Activated T-cell treated with anti-CD3 and anti-CD28 coated beads for 48 hours (primary cell): ENCODE results near the gene OR4K5.
"Not testable (repeated sequence)": the region's sequence is repeated elsewhere in the genome, so short reads cannot be mapped to it uniquely, and the experiment has no call there.

Experiments
- DNase-seq: peaks from one replicate; pipeline ENCODE4 v3.0.0-alpha.2; 2020; ENCODE audit warnings: low read depth

OR4K5 gene

GRCh38 chr14:19920021-19920657 lies at the start of gene OR4K5:
Gene OR4K5, plus strand, starts transcription at chr14:19920607. Its CDS starts 0 bp downstream, at chr14:19920607.
- no peak for DNase-seq

- DNase-seq = no peak
These were observed 47.2 kb upstream of the OR4K5 start for GRCh38 chr14:19873178-19873577.

DNA sequence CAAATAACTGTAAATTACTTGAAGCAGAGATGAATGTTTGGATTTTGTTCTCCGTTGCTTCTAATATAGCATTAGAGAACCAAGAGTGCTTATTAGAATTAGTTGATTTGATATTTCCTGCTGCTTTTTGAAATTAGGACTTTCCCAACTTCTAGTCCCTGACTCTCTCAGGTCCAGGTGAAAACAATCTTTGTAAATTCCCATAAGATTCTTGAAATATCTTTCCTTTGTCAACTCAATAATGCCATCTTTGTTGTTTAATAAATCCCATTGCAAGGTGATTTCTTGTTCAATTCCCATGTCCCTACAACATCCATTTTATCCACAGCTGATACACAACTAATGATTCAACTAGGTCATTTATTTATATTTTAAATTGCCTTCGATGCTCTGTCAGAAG lies 45.6 kb upstream of the OR4K5 start, which contains the start of gene OR4K2:
Gene OR4K2 (plus strand): TSS at position 301 of the 400 bp plus-strand sequence. CDS start 1,126 bp downstream, outside the sequence.
- DNase-seq = no peak

DNA sequence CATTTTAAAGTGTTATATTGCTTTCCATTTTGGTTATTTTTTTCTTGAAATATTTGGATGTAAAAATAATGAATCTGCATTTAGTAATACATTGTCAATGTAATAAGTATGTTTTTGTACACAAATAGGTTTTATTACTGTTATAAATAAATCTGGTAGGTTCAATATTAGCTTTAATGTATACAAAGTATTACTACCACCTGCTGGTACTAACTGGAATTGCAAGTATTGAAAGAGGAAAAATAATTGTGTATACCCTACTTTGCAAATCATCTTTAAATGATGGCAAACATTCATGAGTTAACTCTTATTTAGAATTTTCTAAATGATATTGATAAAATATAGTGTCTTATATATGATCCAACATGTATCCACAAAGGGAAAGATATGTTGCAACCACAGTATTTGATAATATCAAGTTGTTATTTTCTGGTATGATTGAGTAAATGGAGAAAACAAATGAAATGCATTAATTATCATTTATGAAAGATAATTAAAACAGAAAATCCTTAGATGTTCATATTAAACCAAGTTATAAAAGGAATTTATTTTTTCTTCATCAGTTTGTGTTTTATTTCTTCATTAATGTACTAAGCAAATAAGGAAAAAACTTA lies 42.3 kb upstream of the OR4K5 start:
- DNase-seq = no peak

- DNase-seq = no peak
These were observed 25.1 kb upstream of the OR4K5 start for GRCh38 chr14:19895282-19895681.

DNA sequence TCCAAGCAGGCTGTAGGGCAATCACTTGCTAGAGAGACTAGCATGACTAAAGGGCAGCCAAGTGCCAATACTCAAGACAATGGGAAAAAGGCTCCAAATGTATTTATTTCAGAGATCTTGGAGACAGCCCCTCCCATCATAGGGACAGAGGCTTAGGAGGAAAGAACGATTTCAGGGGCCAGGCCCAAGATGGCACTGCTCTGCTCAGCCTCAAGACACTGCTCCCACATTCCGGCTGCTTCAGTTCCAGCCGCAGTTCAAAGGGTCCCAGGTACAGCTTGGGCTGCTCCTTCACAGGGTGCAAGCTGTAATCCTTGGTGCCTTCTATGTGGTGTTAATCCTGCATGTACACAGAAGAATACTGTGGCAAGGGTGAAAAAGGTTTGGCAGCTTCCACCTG lies 19.4 kb upstream of the OR4K5 start:
- no peak for DNase-seq

GRCh38 chr14:19902409-19902808 lies 18.0 kb upstream of the OR4K5 start:
- DNase-seq = no peak

GRCh38 chr14:19906665-19907064 lies 13.7 kb upstream of the OR4K5 start:
- DNase-seq = no peak

GRCh38 chr14:19911114-19911513 lies 9.3 kb upstream of the OR4K5 start:
- no peak for DNase-seq

- no peak for DNase-seq
These were observed 3.2 kb upstream of the OR4K5 start for GRCh38 chr14:19917243-19917642.

DNA sequence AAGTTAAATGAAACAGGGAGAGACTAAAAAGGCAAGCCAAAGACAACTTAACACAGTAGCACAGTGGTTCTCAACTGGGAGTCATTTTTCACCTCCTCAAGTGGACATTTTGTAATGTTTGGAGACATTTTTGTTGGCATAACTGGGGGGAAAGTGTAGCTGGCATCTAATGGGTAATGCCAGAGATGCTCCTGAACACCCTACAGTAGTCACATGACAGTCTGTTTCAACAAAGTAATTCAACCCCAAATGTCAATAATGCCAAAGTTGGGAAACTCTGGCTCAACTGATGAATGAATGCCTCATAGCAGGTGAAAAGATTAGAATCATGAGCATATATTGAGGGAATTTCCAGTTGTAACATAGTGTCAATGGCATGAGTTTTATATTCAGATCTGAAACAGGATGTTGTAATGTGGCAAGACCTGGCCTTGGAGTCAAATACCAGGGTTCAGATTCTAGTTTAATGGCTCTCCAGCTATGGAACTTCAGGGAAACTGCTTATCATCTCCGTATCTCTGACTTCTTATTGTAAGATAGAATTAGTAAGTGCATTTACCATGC lies 2.4 kb upstream of the OR4K5 start:
- DNase-seq = no peak

GRCh38 chr14:19918553-19919264 lies 1.7 kb upstream of the OR4K5 start:
- no peak for DNase-seq

- no peak for DNase-seq
These were observed 10.2 kb downstream of the OR4K5 start, which contains the start of gene OR4K1 for GRCh38 chr14:19930617-19931016. Gene OR4K1, plus strand, starts transcription at chr14:19930917. Its CDS starts 4,750 bp downstream, at chr14:19935667.

DNA sequence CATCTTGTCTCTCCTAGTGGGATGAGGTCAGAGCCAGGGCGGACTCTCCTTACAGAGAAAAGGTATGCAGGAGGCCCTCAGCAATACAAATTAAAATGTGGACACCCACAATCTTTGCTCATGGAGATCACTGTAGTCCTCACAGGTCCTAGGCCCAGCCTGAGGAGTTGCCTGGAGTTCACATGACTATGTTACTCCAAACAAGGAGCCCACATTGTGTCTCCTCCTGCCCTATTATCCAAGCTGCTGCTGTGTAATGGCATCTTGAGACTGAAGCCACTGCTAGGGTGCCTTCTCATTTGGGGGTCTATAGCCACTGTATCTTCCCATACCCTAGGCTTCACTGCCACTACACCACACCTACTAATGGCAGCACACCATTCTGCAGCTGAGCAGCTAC lies 21.3 kb downstream of the OR4K5 start:
- no peak for DNase-seq

GRCh38 chr14:19947413-19948090 lies 27.1 kb downstream of the OR4K5 start:
- no peak for DNase-seq

DNA sequence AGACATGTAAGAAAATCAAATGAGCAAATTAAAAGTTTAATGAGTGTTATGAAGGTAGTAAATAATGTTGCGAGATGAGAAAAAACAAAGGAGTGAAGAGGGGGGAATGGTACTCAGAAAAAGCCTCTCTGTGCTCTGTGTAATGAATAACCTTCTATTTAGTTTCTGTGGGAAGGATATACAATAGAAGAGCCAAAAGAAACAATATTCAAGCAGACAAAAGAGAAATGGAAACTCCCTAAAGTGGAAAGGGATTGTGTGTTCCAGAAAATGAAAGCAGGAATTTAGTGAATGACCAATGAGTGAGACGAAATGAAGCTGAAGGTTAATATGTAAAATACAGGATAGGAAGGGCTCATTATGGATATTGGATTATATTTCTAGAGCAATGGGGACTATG lies 28.8 kb downstream of the OR4K5 start:
- DNase-seq = no peak

- not testable (repeated sequence) for DNase-seq
These were observed 49.3 kb downstream of the OR4K5 start for GRCh38 chr14:19969735-19970134.
